GM19035 (cell line): ENCODE measurements around the gene LCE5A.
"Not testable (repeated sequence)": the region's sequence is repeated elsewhere in the genome, so short reads cannot be mapped to it uniquely, and the experiment has no call there.

Experiments used
- ATAC-seq: cut with Tn5 transposase; IDR thresholded peaks from one replicate; pipeline ENCODE4 v1.9.1; 2021; ENCODE audit not compliant: unreplicated experiment

The LCE5A gene

DNA sequence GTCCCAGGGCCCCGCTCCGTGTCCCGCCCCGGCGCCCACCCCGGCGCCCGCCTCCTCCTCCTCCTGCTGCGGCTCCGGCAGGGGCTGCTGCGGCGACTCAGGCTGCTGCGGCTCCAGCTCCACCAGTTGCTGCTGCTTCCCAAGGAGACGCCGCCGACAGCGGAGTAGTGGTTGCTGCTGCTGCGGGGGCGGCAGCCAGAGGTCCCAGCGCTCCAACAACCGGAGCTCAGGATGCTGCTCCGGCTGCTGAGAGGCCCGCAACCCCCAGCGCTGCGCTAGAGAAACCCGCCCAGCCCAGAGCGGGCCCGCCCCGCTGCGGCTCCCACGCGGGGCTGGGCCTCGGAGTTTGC is 4.8 kb downstream of the LCE5A start:
- ATAC-seq: no peak

DNA sequence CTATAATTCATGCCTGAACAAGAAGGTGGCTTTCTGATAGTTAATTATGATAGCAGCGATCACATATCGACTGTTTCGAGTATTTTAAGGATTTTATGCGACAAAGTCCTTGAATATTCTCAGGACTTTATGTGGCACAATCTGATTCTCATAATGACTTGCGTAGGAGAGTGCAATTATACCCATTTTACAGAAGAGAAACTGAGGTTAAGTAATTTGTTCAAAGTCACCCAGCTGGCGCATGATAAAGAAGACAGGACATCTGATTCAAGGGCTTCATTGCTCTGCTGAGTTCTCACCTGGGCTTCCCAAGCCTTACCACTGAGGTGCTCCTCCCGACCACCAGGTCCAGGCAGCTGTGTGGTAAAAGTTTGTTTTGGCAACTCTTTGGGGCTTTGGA is 5.5 kb downstream of the LCE5A start:
- no peak for ATAC-seq

GRCh38 chr1:152517237-152517811 is 6.7 kb downstream of the LCE5A start:
- no peak for ATAC-seq

- ATAC-seq: no peak
These were observed 9.2 kb downstream of the LCE5A start for GRCh38 chr1:152519851-152520250.

GRCh38 chr1:152520561-152521090 is 10.0 kb downstream of the LCE5A start:
- ATAC-seq: no peak

- ATAC-seq: no peak
These were observed 14.6 kb downstream of the LCE5A start for GRCh38 chr1:152525080-152525641.

- no peak for ATAC-seq
These were observed 22.8 kb downstream of the LCE5A start for GRCh38 chr1:152533327-152533938.

- ATAC-seq: no peak
These were observed 25.2 kb downstream of the LCE5A start for GRCh38 chr1:152535774-152536173.

DNA sequence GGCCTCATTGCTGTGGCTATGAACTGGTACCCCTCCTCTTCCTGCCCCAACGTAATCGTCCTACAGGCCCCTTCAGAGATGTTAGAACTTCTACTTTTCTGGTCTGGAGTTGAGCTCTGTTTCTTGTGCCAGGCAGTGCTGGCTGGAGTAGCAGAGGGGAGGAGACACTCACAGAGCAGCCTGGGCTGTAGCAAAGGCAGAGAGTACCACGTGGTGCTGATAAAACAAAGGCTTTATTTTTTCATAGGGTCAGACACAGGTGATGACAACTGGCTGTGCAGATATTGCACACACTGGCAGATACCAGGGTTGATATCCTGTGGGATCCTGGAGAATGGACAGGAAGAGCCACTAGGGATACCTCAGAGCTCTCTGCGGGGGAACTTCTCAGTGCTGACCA is 26.9 kb downstream of the LCE5A start:
- ATAC-seq: no peak

DNA sequence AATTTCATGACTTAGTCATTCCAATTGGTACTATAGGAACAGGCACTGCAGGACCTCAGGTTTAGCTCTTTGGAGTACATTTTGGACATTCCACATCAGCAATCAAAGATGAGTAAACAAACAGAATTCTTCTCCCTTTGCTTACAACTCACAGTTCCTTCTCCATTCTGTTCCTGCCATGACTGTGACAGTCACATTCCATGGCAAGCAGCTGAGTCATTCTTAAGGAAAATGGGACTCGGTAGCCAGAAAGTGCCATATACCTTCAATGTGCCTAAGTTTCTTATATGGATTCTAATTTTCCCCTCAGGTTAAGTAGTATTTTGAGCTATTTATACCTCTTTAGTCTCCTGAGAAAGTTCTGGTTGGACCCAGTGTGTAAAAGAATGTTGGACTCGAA is 29.3 kb downstream of the LCE5A start:
- ATAC-seq: no peak

DNA sequence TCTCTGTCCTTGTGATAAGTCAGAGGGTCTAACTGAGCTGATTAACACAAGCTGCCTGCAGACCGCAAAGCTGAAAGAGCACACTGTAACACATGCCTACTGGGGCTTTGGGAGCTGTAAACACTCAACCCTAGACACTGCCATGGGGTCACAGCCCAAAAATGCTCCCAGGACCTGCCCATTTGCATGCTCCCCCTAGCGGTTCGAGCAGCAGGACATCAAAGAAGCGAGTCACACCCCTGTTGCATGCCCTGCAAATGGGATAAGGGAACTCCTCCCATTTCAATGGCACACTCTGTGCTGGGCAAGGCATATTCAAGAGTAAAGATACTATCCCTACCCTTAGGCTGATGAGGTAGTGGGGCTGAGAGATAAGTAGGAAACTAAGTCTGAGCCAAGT is 33.2 kb downstream of the LCE5A start:
- ATAC-seq: no peak

DNA sequence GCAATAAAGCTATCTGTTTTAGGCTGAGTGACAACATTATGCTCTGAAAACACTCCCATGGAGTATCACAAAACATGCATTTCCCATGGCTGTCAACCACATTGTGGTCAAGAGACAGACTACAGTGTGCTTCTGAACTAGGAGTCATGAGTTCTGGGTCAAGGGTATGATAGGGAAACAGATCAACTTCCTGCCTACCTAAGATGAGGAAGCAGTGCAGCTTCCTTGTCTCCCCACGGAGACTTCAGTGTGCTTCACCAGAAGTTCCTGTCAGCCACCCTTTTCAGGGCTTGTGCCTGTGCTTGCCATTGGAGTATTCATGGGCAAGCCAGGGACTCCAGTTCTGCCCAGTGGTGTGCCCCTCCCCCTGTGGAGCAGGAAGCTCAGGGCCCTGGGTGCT is 36.1 kb downstream of the LCE5A start:
- no peak for ATAC-seq

DNA sequence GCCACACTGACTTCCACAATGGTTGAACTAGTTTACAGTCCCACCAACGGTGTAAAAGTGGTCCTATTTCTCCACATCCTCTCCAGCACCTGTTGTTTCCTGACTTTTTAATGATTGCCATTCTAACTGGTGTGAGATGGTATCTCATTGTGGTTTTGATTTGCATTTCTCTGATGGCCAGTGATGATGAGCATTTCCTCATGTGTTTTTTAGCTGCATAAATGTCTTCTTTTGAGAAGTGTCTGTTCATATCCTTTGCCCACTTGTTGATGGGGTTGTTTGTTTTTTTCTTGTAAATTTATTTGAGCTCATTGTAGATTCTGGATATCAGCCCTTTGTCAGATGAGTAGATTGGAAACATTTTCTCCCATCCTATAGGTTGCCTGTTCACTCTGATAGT is 37.8 kb downstream of the LCE5A start:
- ATAC-seq: not testable (repeated sequence)
